HEK293 (cell line): ENCODE results near the gene GIPC2.

Source experiments
- MYNN ChIP-seq: fragments of 450-650 bp; formaldehyde crosslinking; IDR thresholded peaks from 2 replicates; pipeline ENCODE4 v1.5.1; 2016; ENCODE audit warnings: missing biosample characterization, missing genetic modification characterization, borderline replicate concordance
- TCF7L2 ChIP-seq: IDR thresholded peaks from 2 replicates; pipeline ENCODE4 v1.6.1; 2011; ENCODE audit warnings: low read depth, mild to moderate bottlenecking, inconsistent platforms, low read length, moderate library complexity, borderline replicate concordance
- ZFP41 ChIP-seq: fragments of 450-650 bp; formaldehyde crosslinking; IDR thresholded peaks from 2 replicates; pipeline ENCODE4 v1.5.1; 2016; ENCODE audit warnings: missing biosample characterization, missing genetic modification characterization, borderline replicate concordance
- ZNF248 ChIP-seq: fragments of 450-650 bp; formaldehyde crosslinking; IDR thresholded peaks from 2 replicates; pipeline ENCODE4 v1.5.1; 2017; ENCODE audit warnings: missing biosample characterization, missing genetic modification characterization
- ZNF404 ChIP-seq: fragments of 450-650 bp; formaldehyde crosslinking; IDR thresholded peaks from 2 replicates; pipeline ENCODE4 v1.5.1; 2017; ENCODE audit warnings: missing biosample characterization, missing genetic modification characterization
- ZNF501 ChIP-seq: fragments of 450-650 bp; formaldehyde crosslinking; IDR thresholded peaks from 2 replicates; pipeline ENCODE4 v1.5.1; 2016; ENCODE audit warnings: missing biosample characterization, missing genetic modification characterization
- ZNF664 ChIP-seq: fragments of 450-650 bp; formaldehyde crosslinking; IDR thresholded peaks from 2 replicates; pipeline ENCODE4 v1.5.1; 2016; ENCODE audit warnings: missing biosample characterization, missing genetic modification characterization
- TF ChIP-seq, protein P1 (sequence below): fragments of 450-650 bp; formaldehyde crosslinking; IDR thresholded peaks from 2 replicates; pipeline ENCODE4 v1.5.1; 2016; ENCODE audit warnings: missing biosample characterization, missing genetic modification characterization, low read depth
- TF ChIP-seq, protein P2 (sequence below): fragments of 450-650 bp; formaldehyde crosslinking; IDR thresholded peaks from 2 replicates; pipeline ENCODE4 v1.5.1; 2016; ENCODE audit warnings: missing biosample characterization, missing genetic modification characterization
- TF ChIP-seq, protein P3 (sequence below): fragments of 450-650 bp; formaldehyde crosslinking; IDR thresholded peaks from 2 replicates; pipeline ENCODE4 v1.5.1; 2016; ENCODE audit warnings: missing biosample characterization, missing genetic modification characterization
- TF ChIP-seq, protein P4 (sequence below): fragments of 450-650 bp; formaldehyde crosslinking; IDR thresholded peaks from 2 replicates; pipeline ENCODE4 v1.5.1; 2016; ENCODE audit warnings: missing biosample characterization, missing genetic modification characterization

DNA sequence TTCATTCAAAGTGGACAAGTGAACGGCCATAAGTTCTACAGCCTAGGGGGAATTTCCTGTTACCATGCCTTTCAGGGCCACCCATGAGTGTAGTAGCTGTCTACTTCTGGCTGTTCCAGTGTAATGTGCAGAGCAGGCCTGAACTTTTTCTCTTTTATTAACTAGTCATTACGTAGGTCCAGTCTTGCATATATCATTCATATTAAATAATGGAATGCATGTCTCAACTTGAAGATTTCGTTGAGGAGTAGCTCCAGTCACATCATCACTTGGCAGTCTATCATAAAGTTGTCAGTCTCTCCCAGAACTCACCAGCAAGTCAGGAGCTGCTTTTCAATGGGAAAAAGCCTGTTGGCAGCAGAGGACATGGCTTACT lies 12.0 kb upstream of the GIPC2 start:
- TF ChIP-seq ZNF501 (tag by site-specific recombination) (no peak), MYNN (no peak), ZNF404 (tag by site-specific recombination) (no peak), TCF7L2 (no peak), ZNF248 (tag by site-specific recombination) (no peak), ZNF664 (tag by site-specific recombination) (no peak), ZFP41 (tag by site-specific recombination) (no peak)
- TF ChIP-seq, protein P1, sequence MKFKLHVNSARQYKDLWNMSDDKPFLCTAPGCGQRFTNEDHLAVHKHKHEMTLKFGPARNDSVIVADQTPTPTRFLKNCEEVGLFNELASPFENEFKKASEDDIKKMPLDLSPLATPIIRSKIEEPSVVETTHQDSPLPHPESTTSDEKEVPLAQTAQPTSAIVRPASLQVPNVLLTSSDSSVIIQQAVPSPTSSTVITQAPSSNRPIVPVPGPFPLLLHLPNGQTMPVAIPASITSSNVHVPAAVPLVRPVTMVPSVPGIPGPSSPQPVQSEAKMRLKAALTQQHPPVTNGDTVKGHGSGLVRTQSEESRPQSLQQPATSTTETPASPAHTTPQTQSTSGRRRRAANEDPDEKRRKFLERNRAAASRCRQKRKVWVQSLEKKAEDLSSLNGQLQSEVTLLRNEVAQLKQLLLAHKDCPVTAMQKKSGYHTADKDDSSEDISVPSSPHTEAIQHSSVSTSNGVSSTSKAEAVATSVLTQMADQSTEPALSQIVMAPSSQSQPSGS (tag by site-specific recombination), result no peak
- TF ChIP-seq, protein P2, sequence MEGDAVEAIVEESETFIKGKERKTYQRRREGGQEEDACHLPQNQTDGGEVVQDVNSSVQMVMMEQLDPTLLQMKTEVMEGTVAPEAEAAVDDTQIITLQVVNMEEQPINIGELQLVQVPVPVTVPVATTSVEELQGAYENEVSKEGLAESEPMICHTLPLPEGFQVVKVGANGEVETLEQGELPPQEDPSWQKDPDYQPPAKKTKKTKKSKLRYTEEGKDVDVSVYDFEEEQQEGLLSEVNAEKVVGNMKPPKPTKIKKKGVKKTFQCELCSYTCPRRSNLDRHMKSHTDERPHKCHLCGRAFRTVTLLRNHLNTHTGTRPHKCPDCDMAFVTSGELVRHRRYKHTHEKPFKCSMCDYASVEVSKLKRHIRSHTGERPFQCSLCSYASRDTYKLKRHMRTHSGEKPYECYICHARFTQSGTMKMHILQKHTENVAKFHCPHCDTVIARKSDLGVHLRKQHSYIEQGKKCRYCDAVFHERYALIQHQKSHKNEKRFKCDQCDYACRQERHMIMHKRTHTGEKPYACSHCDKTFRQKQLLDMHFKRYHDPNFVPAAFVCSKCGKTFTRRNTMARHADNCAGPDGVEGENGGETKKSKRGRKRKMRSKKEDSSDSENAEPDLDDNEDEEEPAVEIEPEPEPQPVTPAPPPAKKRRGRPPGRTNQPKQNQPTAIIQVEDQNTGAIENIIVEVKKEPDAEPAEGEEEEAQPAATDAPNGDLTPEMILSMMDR (tag by site-specific recombination), result no peak
- TF ChIP-seq, protein P3, sequence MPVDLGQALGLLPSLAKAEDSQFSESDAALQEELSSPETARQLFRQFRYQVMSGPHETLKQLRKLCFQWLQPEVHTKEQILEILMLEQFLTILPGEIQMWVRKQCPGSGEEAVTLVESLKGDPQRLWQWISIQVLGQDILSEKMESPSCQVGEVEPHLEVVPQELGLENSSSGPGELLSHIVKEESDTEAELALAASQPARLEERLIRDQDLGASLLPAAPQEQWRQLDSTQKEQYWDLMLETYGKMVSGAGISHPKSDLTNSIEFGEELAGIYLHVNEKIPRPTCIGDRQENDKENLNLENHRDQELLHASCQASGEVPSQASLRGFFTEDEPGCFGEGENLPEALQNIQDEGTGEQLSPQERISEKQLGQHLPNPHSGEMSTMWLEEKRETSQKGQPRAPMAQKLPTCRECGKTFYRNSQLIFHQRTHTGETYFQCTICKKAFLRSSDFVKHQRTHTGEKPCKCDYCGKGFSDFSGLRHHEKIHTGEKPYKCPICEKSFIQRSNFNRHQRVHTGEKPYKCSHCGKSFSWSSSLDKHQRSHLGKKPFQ (tag by site-specific recombination), result no peak
- TF ChIP-seq, protein P4, sequence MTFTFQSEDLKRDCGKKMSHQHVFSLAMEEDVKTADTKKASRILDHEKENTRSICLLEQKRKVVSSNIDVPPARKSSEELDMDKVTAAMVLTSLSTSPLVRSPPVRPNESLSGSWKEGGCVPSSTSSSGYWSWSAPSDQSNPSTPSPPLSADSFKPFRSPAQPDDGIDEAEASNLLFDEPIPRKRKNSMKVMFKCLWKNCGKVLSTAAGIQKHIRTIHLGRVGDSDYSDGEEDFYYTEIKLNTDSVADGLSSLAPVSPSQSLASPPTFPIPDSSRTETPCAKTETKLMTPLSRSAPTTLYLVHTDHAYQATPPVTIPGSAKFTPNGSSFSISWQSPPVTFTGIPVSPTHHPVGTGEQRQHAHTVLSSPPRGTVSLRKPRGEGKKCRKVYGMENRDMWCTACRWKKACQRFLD (tag by site-specific recombination), result no peak
